ENCODE results near the gene EHBP1.

Gene EHBP1

GRCh38 chr2:63066265-63066664 lies 360.8 kb downstream of the EHBP1 start:
- H3K9ac ChIP-seq (ENCODE audit: low read length): no peak overlapping the region
- no peak overlapping the region for H3K27ac ChIP-seq (ENCODE audit: low read depth, low read length)
- no peak overlapping the region for H2AK5ac ChIP-seq (ENCODE audit: low read length)
- no peak overlapping the region for H3K4me2 ChIP-seq (ENCODE audit: low read length)
- no peak overlapping the region for H2BK12ac ChIP-seq (ENCODE audit: low read length)
- no peak overlapping the region for H2BK5ac ChIP-seq (ENCODE audit: low read depth, low read length, poor library complexity)
- no peak overlapping the region for H4K12ac ChIP-seq (ENCODE audit: low read depth, low read length)
- no peak overlapping the region for H3K4ac ChIP-seq (ENCODE audit: low read depth, low read length)
- H3K36me3 ChIP-seq (ENCODE audit: control insufficient read depth in 1 of 2, insufficient read depth in 2 of 2, low read length in 2 of 2): no peaks in the 10 kb centered on the region
- no peak overlapping the region for H3K18ac ChIP-seq (ENCODE audit: low read length)
- H3K9me3 ChIP-seq (ENCODE audit: insufficient read depth, low read depth, low read length): no peaks in the 10 kb centered on the region
- H3K79me1 ChIP-seq (ENCODE audit: low read length): no peaks in the 10 kb centered on the region
- H3K79me2 ChIP-seq (ENCODE audit: control insufficient read depth, insufficient read depth, low read length, poor library complexity): no peaks in the 10 kb centered on the region
- no peak for DNase-seq
- H3K4me3 ChIP-seq (ENCODE audit: low read depth, low read length): no peak overlapping the region
- no peak overlapping the region for H2AFZ ChIP-seq (ENCODE audit: insufficient read depth, low read length, poor library complexity)
- H3K4me1 ChIP-seq (ENCODE audit: control insufficient read depth in 1 of 2, insufficient read depth in 2 of 2, low read length in 2 of 2): no peaks in the 10 kb centered on the region
- no peaks in the 10 kb centered on the region for H3K27me3 ChIP-seq (ENCODE audit: insufficient read depth, low read length)
- whole genome bisulfite sequencing (ENCODE audit: extremely low coverage, insufficient coverage, insufficient read length): no CpG with 5 or more reads among the region's 3 CpGs
- H3K14ac ChIP-seq (ENCODE audit: low read length): no peak overlapping the region
- no peak overlapping the region for H2BK120ac ChIP-seq (ENCODE audit: insufficient read depth, low read length, poor library complexity)
- H3K23ac ChIP-seq (ENCODE audit: low read length): no peak overlapping the region
- no peak overlapping the region for H4K91ac ChIP-seq (ENCODE audit: low read depth, low read length)
- no peak overlapping the region for H4K8ac ChIP-seq (ENCODE audit: low read depth, low read length)

- no peaks in the 10 kb centered on the region for H3K36me3 ChIP-seq (ENCODE audit: control insufficient read depth in 1 of 2, insufficient read depth in 2 of 2, low read length in 2 of 2)
- H2BK12ac ChIP-seq (ENCODE audit: low read length): no peak overlapping the region
- DNase-seq: no peak
- H2BK5ac ChIP-seq (ENCODE audit: low read depth, low read length, poor library complexity): no peak overlapping the region
- no peak overlapping the region for H3K14ac ChIP-seq (ENCODE audit: low read length)
- no peak overlapping the region for H3K23ac ChIP-seq (ENCODE audit: low read length)
- H3K9me3 ChIP-seq (ENCODE audit: insufficient read depth, low read depth, low read length): no peaks in the 10 kb centered on the region
- no CpG with 5 or more reads among the region's 2 CpGs for WGBS (ENCODE audit: extremely low coverage, insufficient coverage, insufficient read length)
- no peak overlapping the region for H3K18ac ChIP-seq (ENCODE audit: low read length)
- no peak overlapping the region for H2AFZ ChIP-seq (ENCODE audit: insufficient read depth, low read length, poor library complexity)
- no peak overlapping the region for H2AK5ac ChIP-seq (ENCODE audit: low read length)
- H3K27me3 ChIP-seq (ENCODE audit: insufficient read depth, low read length): no peaks in the 10 kb centered on the region
- H3K4me3 ChIP-seq (ENCODE audit: low read depth, low read length): no peak overlapping the region
- H3K4ac ChIP-seq (ENCODE audit: low read depth, low read length): no peak overlapping the region
- no peaks in the 10 kb centered on the region for H3K79me2 ChIP-seq (ENCODE audit: control insufficient read depth, insufficient read depth, low read length, poor library complexity)
- H3K79me1 ChIP-seq (ENCODE audit: low read length): no peaks in the 10 kb centered on the region
- H3K27ac ChIP-seq (ENCODE audit: low read depth, low read length): no peak overlapping the region
- no peak overlapping the region for H4K12ac ChIP-seq (ENCODE audit: low read depth, low read length)
- H3K4me2 ChIP-seq (ENCODE audit: low read length): no peak overlapping the region
- H2BK120ac ChIP-seq (ENCODE audit: insufficient read depth, low read length, poor library complexity): no peak overlapping the region
- no peak overlapping the region for H4K8ac ChIP-seq (ENCODE audit: low read depth, low read length)
- H3K9ac ChIP-seq (ENCODE audit: low read length): no peak overlapping the region
- H4K91ac ChIP-seq (ENCODE audit: low read depth, low read length): no peak overlapping the region
- no peaks in the 10 kb centered on the region for H3K4me1 ChIP-seq (ENCODE audit: control insufficient read depth in 1 of 2, insufficient read depth in 2 of 2, low read length in 2 of 2)
Observed at GRCh38 chr2:63066838-63067237, 361.3 kb downstream of the EHBP1 start.

- Histone ChIP-seq H3K4me2 (ENCODE audit: low read length) (no peak overlapping the region), H3K79me2 (ENCODE audit: control insufficient read depth, insufficient read depth, low read length, poor library complexity) (no peaks in the 10 kb centered on the region), H3K18ac (ENCODE audit: low read length) (no peak overlapping the region), H3K4ac (ENCODE audit: low read depth, low read length) (no peak overlapping the region), H3K27ac (ENCODE audit: low read depth, low read length) (no peak overlapping the region), H3K23ac (ENCODE audit: low read length) (no peak overlapping the region), H2BK12ac (ENCODE audit: low read length) (no peak overlapping the region), H2AFZ (ENCODE audit: insufficient read depth, low read length, poor library complexity) (no peak overlapping the region), H3K9me3 (ENCODE audit: insufficient read depth, low read depth, low read length) (peaks cover 2% of the 10 kb centered on the region), H3K79me1 (ENCODE audit: low read length) (no peaks in the 10 kb centered on the region), H3K9ac (ENCODE audit: low read length) (no peak overlapping the region), H3K36me3 (ENCODE audit: control insufficient read depth in 1 of 2, insufficient read depth in 2 of 2, low read length in 2 of 2) (no peaks in the 10 kb centered on the region), H4K12ac (ENCODE audit: low read depth, low read length) (no peak overlapping the region), H3K4me1 (ENCODE audit: control insufficient read depth in 1 of 2, insufficient read depth in 2 of 2, low read length in 2 of 2) (no peaks in the 10 kb centered on the region), H2BK120ac (ENCODE audit: insufficient read depth, low read length, poor library complexity) (no peak overlapping the region), H2BK5ac (ENCODE audit: low read depth, low read length, poor library complexity) (no peak overlapping the region), H3K14ac (ENCODE audit: low read length) (no peak overlapping the region), H3K4me3 (ENCODE audit: low read depth, low read length) (no peak overlapping the region), H4K8ac (ENCODE audit: low read depth, low read length) (no peak overlapping the region), H2AK5ac (ENCODE audit: low read length) (no peak overlapping the region), H3K27me3 (ENCODE audit: insufficient read depth, low read length) (no peaks in the 10 kb centered on the region), H4K91ac (ENCODE audit: low read depth, low read length) (no peak overlapping the region)
- no CpG with 5 or more reads among the region's 2 CpGs for WGBS (ENCODE audit: extremely low coverage, insufficient coverage, insufficient read length)
- no peak for DNase-seq
Observed at GRCh38 chr2:63071664-63072063, 366.2 kb downstream of the EHBP1 start.

GRCh38 chr2:63073994-63074393 lies 368.5 kb downstream of the EHBP1 start:
- Histone ChIP-seq H3K14ac (ENCODE audit: low read length) (no peak overlapping the region), H3K27me3 (ENCODE audit: insufficient read depth, low read length) (no peaks in the 10 kb centered on the region), H3K4me2 (ENCODE audit: low read length) (no peak overlapping the region), H2BK5ac (ENCODE audit: low read depth, low read length, poor library complexity) (no peak overlapping the region), H3K4me1 (ENCODE audit: control insufficient read depth in 1 of 2, insufficient read depth in 2 of 2, low read length in 2 of 2) (no peaks in the 10 kb centered on the region), H2AK5ac (ENCODE audit: low read length) (no peak overlapping the region), H4K8ac (ENCODE audit: low read depth, low read length) (no peak overlapping the region), H3K23ac (ENCODE audit: low read length) (no peak overlapping the region), H3K4ac (ENCODE audit: low read depth, low read length) (no peak overlapping the region), H3K79me2 (ENCODE audit: control insufficient read depth, insufficient read depth, low read length, poor library complexity) (no peaks in the 10 kb centered on the region), H2AFZ (ENCODE audit: insufficient read depth, low read length, poor library complexity) (no peak overlapping the region), H3K27ac (ENCODE audit: low read depth, low read length) (no peak overlapping the region), H3K9ac (ENCODE audit: low read length) (no peak overlapping the region), H3K36me3 (ENCODE audit: control insufficient read depth in 1 of 2, insufficient read depth in 2 of 2, low read length in 2 of 2) (no peaks in the 10 kb centered on the region), H3K4me3 (ENCODE audit: low read depth, low read length) (no peak overlapping the region), H4K12ac (ENCODE audit: low read depth, low read length) (no peak overlapping the region), H4K91ac (ENCODE audit: low read depth, low read length) (no peak overlapping the region), H3K18ac (ENCODE audit: low read length) (no peak overlapping the region), H3K9me3 (ENCODE audit: insufficient read depth, low read depth, low read length) (peaks cover 2% of the 10 kb centered on the region), H3K79me1 (ENCODE audit: low read length) (no peaks in the 10 kb centered on the region), H2BK12ac (ENCODE audit: low read length) (no peak overlapping the region), H2BK120ac (ENCODE audit: insufficient read depth, low read length, poor library complexity) (no peak overlapping the region)
- WGBS (ENCODE audit: extremely low coverage, insufficient coverage, insufficient read length): no CpG with 5 or more reads among the region's 3 CpGs
- no peak for DNase-seq
